ENCODE results near the gene C16orf92.

The C16orf92 gene

GRCh38 chr16:30022887-30023286 is at the start of gene C16orf92:
TSS of gene C16orf92 (plus strand) at chr16:30023198. CDS start at chr16:30023341, 143 bp downstream.
- DNase-seq = no peak

- DNase-seq = peak; percentile 89
Measured at GRCh38 chr16:29973384-29974246, 49.4 kb upstream of the C16orf92 start, which contains the start of gene TAOK2. TSS of gene TAOK2 (plus strand) at chr16:29973868. CDS start at chr16:29977773, 3,905 bp downstream.

- DNase-seq = no peak
Measured at GRCh38 chr16:29974291-29975133, 48.5 kb upstream of the C16orf92 start.

GRCh38 chr16:29975134-29975538 is 47.9 kb upstream of the C16orf92 start:
- DNase-seq = no peak

- no peak for DNase-seq
Measured at GRCh38 chr16:29975811-29976511, 47.0 kb upstream of the C16orf92 start.

- no peak for DNase-seq
Measured at GRCh38 chr16:29977063-29977825, 45.8 kb upstream of the C16orf92 start.

- no peak for DNase-seq
Measured at GRCh38 chr16:29978081-29978480, 44.9 kb upstream of the C16orf92 start.

- DNase-seq = no peak
Measured at GRCh38 chr16:29978564-29979270, 44.3 kb upstream of the C16orf92 start.

GRCh38 chr16:29982560-29983419 is 40.2 kb upstream of the C16orf92 start:
- DNase-seq = no peak

GRCh38 chr16:29983420-29984136 is 39.4 kb upstream of the C16orf92 start:
- DNase-seq = no peak

- DNase-seq = no peak
Measured at GRCh38 chr16:29984137-29984763, 38.7 kb upstream of the C16orf92 start.

GRCh38 chr16:29984764-29985147 is 38.2 kb upstream of the C16orf92 start:
- DNase-seq = no peak

- no peak for DNase-seq
Measured at GRCh38 chr16:29985271-29985811, 37.7 kb upstream of the C16orf92 start.

- no peak for DNase-seq
Measured at GRCh38 chr16:29986231-29986630, 36.8 kb upstream of the C16orf92 start.

- no peak for DNase-seq
Measured at GRCh38 chr16:29986931-29987330, 36.1 kb upstream of the C16orf92 start.

- DNase-seq = no peak
Measured at GRCh38 chr16:29987371-29988085, 35.5 kb upstream of the C16orf92 start.

GRCh38 chr16:29988346-29989075 is 34.5 kb upstream of the C16orf92 start:
- DNase-seq = no peak

All from activated CD4-positive, alpha-beta T cell treated with anti-CD3 and anti-CD28 coated beads for 4 hours (primary cell).